ENCODE results near the gene BAG3. TPM values are rescaled to one million over a fixed set of nuclear protein-coding genes. Genes with fewer than 3 reads are reported as not detected.

BAG3 gene
- total RNA-seq, 1 experiment from 2014 or later = 57.0 TPM

DNA sequence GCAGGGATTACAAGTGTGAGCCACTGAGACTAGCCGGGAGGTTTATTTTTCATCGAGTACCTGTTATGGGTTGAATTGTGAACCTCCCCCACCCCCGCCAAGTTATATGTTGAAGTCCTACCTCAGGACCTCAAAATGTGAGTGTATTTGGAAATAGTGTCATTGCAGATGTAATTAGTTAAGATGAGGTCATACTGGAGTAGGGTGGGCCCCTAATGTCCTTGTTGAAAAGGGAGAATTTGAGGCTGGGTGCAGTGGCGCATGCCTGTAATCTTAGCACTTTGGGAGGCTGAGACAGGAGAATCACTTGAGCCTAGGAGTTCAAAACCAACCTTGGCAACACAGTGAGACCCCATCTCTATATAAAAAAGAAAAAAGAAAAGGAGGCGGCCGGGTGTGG, 10.8 kb upstream of the BAG3 start:
- TF ChIP-seq POLR2AphosphoS5 (IDR thresholded peaks at IDR 0.05; ENCODE audit: low read depth, low read length) (no peak), EZH2 (IDR thresholded peaks at IDR 0.05) (no peak), YY1 (IDR thresholded peaks at IDR 0.05; ENCODE audit: extremely low read depth, insufficient replicate concordance, low read depth, low read length) (no peak), CBX3 (IDR thresholded peaks at IDR 0.05; ENCODE audit: low read depth) (no peak), JUND (IDR thresholded peaks at IDR 0.05) (no peak), FOSL1 (IDR thresholded peaks at IDR 0.05; ENCODE audit: low read depth) (no peak), SIN3A (IDR thresholded peaks at IDR 0.05; ENCODE audit: low read depth) (no peak)
- no peak for DNase-seq (ENCODE audit: low read depth, low spot score)
- no peak overlapping the region for H3K4me3 ChIP-seq (replicated peaks in 1 of 2; ENCODE audit: low read depth in 1 of 2, low read length in 2 of 2)
- H2AFZ ChIP-seq (ENCODE audit: low read depth, low read length, poor library complexity, severe bottlenecking) = no peak overlapping the region
- BruUV-seq (replicated peaks) = no TSS peak
- no peaks in the 10 kb centered on the region for H3K4me1 ChIP-seq (ENCODE audit: control insufficient read depth in 1 of 2, insufficient read depth in 2 of 2, low read length in 2 of 2)
- ChIA-PET CTCF (no interaction called here), RAD21 (ENCODE audit: low non-redundant PET in 1 of 2, low total read pairs in 2 of 2, uncharacterized antibody in 2 of 2, unreplicated experiment in 2 of 2) (no interaction called here), POLR2A (no interaction called here)
- no peaks in the 10 kb centered on the region for H3K79me2 ChIP-seq (ENCODE audit: insufficient read depth, low read length)
- no peak overlapping the region for H3K4me2 ChIP-seq (ENCODE audit: low read length)
- no peak overlapping the region for H3K9ac ChIP-seq (ENCODE audit: low read length)
- no peaks in the 10 kb centered on the region for H4K20me1 ChIP-seq (ENCODE audit: insufficient read depth)
- intact Hi-C loops (cut with micrococcal nuclease) = no loop called here
- no peaks in the 10 kb centered on the region for H3K9me2 ChIP-seq (ENCODE audit: insufficient read depth)
- no peaks in the 10 kb centered on the region for H3K27me3 ChIP-seq (ENCODE audit: insufficient read depth, low read length)
- no peak overlapping the region for H3K27ac ChIP-seq (ENCODE audit: low read depth, low read length)
- no peak for ATAC-seq
- H3K9me3 ChIP-seq (ENCODE audit: control insufficient read depth in 1 of 2, insufficient read depth in 1 of 2, low read depth in 1 of 2, low read length in 2 of 2) = peaks cover 4% of the 10 kb centered on the region in 2 experiments; a peak in 2 of 4 replicates
- H3K36me3 ChIP-seq (ENCODE audit: control insufficient read depth in 1 of 2, insufficient read depth in 2 of 2, low read length in 2 of 2) = no peaks in the 10 kb centered on the region

DNA sequence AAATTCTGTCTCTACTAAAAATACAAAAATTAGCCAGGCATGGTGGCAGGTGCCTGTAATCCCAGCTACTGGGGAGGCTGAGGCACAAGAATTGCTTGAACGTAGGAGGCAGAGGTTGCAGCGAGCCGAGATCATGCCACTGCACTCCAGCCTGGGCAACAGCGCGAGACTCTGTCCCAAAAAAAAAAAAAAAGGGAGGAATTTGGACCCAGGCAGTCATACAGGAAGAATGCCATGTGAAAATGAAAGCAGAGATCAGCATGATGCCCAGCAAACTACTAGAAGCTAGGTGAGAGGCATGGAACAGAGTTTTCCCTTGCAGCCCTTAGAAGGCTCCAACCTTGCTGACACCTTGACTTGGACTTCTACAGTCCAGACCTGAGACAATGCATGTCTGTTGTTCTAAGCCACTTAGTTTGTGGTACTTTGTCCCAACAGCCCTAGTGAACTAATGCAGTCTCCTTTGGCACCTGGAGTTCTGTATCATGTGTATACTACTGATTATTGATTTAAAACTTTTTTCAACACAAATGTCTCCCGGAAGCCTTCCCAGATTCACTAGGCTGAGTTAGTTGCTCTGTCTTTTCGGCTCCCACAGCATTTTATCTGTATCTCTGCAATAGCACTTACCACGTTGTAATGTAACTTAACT, 10.2 kb upstream of the BAG3 start:
- H3K9me2 ChIP-seq (ENCODE audit: insufficient read depth) = no peaks in the 10 kb centered on the region
- no peaks in the 10 kb centered on the region for H3K4me1 ChIP-seq (ENCODE audit: control insufficient read depth in 1 of 2, insufficient read depth in 2 of 2, low read length in 2 of 2)
- H3K79me2 ChIP-seq (ENCODE audit: insufficient read depth, low read length) = no peaks in the 10 kb centered on the region
- no peak for ATAC-seq
- no peaks in the 10 kb centered on the region for H4K20me1 ChIP-seq (ENCODE audit: insufficient read depth)
- peaks cover 4% of the 10 kb centered on the region in 2 experiments; a peak in 2 of 4 replicates for H3K9me3 ChIP-seq (ENCODE audit: control insufficient read depth in 1 of 2, insufficient read depth in 1 of 2, low read depth in 1 of 2, low read length in 2 of 2)
- no TSS peak for BruUV-seq (replicated peaks)
- H3K36me3 ChIP-seq (ENCODE audit: control insufficient read depth in 1 of 2, insufficient read depth in 2 of 2, low read length in 2 of 2) = no peaks in the 10 kb centered on the region
- no peak for DNase-seq (ENCODE audit: low read depth, low spot score)
- H3K9ac ChIP-seq (ENCODE audit: low read length) = no peak overlapping the region
- intact Hi-C loops (cut with micrococcal nuclease) = no loop called here
- H3K4me3 ChIP-seq (replicated peaks in 1 of 2; ENCODE audit: low read depth in 1 of 2, low read length in 2 of 2) = no peak overlapping the region
- no peaks in the 10 kb centered on the region for H3K27me3 ChIP-seq (ENCODE audit: insufficient read depth, low read length)
- no peak overlapping the region for H2AFZ ChIP-seq (ENCODE audit: low read depth, low read length, poor library complexity, severe bottlenecking)
- no peak overlapping the region for H3K27ac ChIP-seq (ENCODE audit: low read depth, low read length)
- ChIA-PET RAD21 (ENCODE audit: low non-redundant PET in 1 of 2, low total read pairs in 2 of 2, uncharacterized antibody in 2 of 2, unreplicated experiment in 2 of 2) (no interaction called here), POLR2A (no interaction called here), CTCF (no interaction called here)
- H3K4me2 ChIP-seq (ENCODE audit: low read length) = no peak overlapping the region
- no peak for TF ChIP-seq YY1 (IDR thresholded peaks at IDR 0.05; ENCODE audit: extremely low read depth, insufficient replicate concordance, low read depth, low read length)
- TF ChIP-seq, protein P1, sequence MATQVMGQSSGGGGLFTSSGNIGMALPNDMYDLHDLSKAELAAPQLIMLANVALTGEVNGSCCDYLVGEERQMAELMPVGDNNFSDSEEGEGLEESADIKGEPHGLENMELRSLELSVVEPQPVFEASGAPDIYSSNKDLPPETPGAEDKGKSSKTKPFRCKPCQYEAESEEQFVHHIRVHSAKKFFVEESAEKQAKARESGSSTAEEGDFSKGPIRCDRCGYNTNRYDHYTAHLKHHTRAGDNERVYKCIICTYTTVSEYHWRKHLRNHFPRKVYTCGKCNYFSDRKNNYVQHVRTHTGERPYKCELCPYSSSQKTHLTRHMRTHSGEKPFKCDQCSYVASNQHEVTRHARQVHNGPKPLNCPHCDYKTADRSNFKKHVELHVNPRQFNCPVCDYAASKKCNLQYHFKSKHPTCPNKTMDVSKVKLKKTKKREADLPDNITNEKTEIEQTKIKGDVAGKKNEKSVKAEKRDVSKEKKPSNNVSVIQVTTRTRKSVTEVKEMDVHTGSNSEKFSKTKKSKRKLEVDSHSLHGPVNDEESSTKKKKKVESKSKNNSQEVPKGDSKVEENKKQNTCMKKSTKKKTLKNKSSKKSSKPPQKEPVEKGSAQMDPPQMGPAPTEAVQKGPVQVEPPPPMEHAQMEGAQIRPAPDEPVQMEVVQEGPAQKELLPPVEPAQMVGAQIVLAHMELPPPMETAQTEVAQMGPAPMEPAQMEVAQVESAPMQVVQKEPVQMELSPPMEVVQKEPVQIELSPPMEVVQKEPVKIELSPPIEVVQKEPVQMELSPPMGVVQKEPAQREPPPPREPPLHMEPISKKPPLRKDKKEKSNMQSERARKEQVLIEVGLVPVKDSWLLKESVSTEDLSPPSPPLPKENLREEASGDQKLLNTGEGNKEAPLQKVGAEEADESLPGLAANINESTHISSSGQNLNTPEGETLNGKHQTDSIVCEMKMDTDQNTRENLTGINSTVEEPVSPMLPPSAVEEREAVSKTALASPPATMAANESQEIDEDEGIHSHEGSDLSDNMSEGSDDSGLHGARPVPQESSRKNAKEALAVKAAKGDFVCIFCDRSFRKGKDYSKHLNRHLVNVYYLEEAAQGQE (IDR thresholded peaks at IDR 0.05; ENCODE audit: low read depth) = no peak
- no peak for TF ChIP-seq POLR2A (IDR thresholded peaks at IDR 0.05; ENCODE audit: borderline replicate concordance, extremely low read depth, insufficient read depth, insufficient read length)
- no peak for TF ChIP-seq FOSL1 (IDR thresholded peaks at IDR 0.05; ENCODE audit: low read depth)
- no peak for TF ChIP-seq ZFX (IDR thresholded peaks at IDR 0.05)
- TF ChIP-seq, protein P2, sequence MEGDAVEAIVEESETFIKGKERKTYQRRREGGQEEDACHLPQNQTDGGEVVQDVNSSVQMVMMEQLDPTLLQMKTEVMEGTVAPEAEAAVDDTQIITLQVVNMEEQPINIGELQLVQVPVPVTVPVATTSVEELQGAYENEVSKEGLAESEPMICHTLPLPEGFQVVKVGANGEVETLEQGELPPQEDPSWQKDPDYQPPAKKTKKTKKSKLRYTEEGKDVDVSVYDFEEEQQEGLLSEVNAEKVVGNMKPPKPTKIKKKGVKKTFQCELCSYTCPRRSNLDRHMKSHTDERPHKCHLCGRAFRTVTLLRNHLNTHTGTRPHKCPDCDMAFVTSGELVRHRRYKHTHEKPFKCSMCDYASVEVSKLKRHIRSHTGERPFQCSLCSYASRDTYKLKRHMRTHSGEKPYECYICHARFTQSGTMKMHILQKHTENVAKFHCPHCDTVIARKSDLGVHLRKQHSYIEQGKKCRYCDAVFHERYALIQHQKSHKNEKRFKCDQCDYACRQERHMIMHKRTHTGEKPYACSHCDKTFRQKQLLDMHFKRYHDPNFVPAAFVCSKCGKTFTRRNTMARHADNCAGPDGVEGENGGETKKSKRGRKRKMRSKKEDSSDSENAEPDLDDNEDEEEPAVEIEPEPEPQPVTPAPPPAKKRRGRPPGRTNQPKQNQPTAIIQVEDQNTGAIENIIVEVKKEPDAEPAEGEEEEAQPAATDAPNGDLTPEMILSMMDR (IDR thresholded peaks at IDR 0.05 in 2 of 3, conservative IDR thresholded peaks at IDR 0.05 in 1 of 3; ENCODE audit: borderline replicate concordance in 1 of 3, insufficient read depth in 1 of 3, low read depth in 2 of 3, low read length in 2 of 3) = no peak
- TF ChIP-seq MAX (IDR thresholded peaks at IDR 0.05) = no peak
- TF ChIP-seq CEBPB (IDR thresholded peaks at IDR 0.05; ENCODE audit: low read depth) = no peak
- TF ChIP-seq ZNF274 (IDR thresholded peaks at IDR 0.05; ENCODE audit: low read depth, low read length) = no peak
- TF ChIP-seq, protein P3, sequence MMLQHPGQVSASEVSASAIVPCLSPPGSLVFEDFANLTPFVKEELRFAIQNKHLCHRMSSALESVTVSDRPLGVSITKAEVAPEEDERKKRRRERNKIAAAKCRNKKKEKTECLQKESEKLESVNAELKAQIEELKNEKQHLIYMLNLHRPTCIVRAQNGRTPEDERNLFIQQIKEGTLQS (IDR thresholded peaks at IDR 0.05) = no peak
